Measurements from ENCODE around the gene TSPAN9. TPM values are rescaled to one million over a fixed set of nuclear protein-coding genes. Genes with fewer than 3 reads are reported as not detected.

TSPAN9 gene
- total and polyA plus RNA-seq, 2 donors = 33.3 to 50.4 TPM

- Histone ChIP-seq H3K4me1 (ENCODE audit: insufficient read depth) (peaks cover 2% of the 10 kb centered on the region), H3K36me3 (ENCODE audit: insufficient read depth) (no peaks in the 10 kb centered on the region), H3K4me3 (ENCODE audit: low read depth, low read length) (no peak overlapping the region), H3K27ac (ENCODE audit: low read depth) (no peak overlapping the region)
- no peak for DNase-seq (ENCODE audit: extremely low spot score)
- 82% methylated on average over 7 of the region's 7 CpGs for WGBS
Observed at GRCh38 chr12:3106579-3106978, 29.4 kb downstream of the TSPAN9 start.

- H3K36me3 ChIP-seq (ENCODE audit: insufficient read depth) = no peaks in the 10 kb centered on the region
- no peak for DNase-seq (ENCODE audit: extremely low spot score)
- peaks cover 2% of the 10 kb centered on the region for H3K4me1 ChIP-seq (ENCODE audit: insufficient read depth)
- H3K4me3 ChIP-seq (ENCODE audit: low read depth, low read length) = no peak overlapping the region
- 74% methylated on average over 14 of the region's 14 CpGs for WGBS
- H3K27ac ChIP-seq (ENCODE audit: low read depth) = no peak overlapping the region
Observed at GRCh38 chr12:3107071-3107583, 29.9 kb downstream of the TSPAN9 start.

- Histone ChIP-seq H3K4me1 (ENCODE audit: insufficient read depth) (peaks cover 2% of the 10 kb centered on the region), H3K4me3 (ENCODE audit: low read depth, low read length) (no peak overlapping the region), H3K36me3 (ENCODE audit: insufficient read depth) (no peaks in the 10 kb centered on the region), H3K27ac (ENCODE audit: low read depth) (no peak overlapping the region)
- no peak for DNase-seq (ENCODE audit: extremely low spot score)
- 95% methylated on average over 3 of the region's 3 CpGs for WGBS
Observed at GRCh38 chr12:3107954-3108353, 30.8 kb downstream of the TSPAN9 start.

DNA sequence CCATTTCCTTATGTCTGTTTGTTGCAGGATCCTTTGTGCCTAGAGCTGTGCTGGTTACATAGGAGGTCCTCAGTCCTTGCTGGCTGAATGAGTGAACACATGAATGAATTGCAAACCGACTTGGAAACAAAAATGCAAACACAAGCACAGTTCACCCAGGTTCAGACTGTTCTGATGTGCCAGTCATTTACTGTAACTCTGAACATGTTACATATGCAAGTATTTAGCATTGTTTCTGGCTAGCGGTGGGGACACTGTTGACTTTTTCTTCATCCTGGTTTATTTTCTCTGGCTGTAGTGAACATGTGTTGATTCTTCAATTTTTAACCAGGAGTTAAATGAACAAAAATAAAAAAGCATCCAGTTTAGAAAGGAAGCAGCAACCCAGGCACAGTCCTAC lies 33.4 kb downstream of the TSPAN9 start:
- no peak overlapping the region for H3K27ac ChIP-seq (ENCODE audit: low read depth)
- H3K36me3 ChIP-seq (ENCODE audit: insufficient read depth) = no peaks in the 10 kb centered on the region
- DNase-seq (ENCODE audit: extremely low spot score) = no peak
- WGBS = 58% methylated on average over 2 of the region's 2 CpGs
- no peak overlapping the region for H3K4me3 ChIP-seq (ENCODE audit: low read depth, low read length)
- H3K4me1 ChIP-seq (ENCODE audit: insufficient read depth) = peaks cover 2% of the 10 kb centered on the region

- Histone ChIP-seq H3K4me1 (ENCODE audit: insufficient read depth) (peaks cover 2% of the 10 kb centered on the region), H3K36me3 (ENCODE audit: insufficient read depth) (no peaks in the 10 kb centered on the region), H3K27ac (ENCODE audit: low read depth) (no peak overlapping the region), H3K4me3 (ENCODE audit: low read depth, low read length) (no peak overlapping the region)
- no peak for DNase-seq (ENCODE audit: extremely low spot score)
- WGBS = 81% methylated on average over 8 of the region's 8 CpGs
Observed at GRCh38 chr12:3113671-3114325, 36.6 kb downstream of the TSPAN9 start.

DNA sequence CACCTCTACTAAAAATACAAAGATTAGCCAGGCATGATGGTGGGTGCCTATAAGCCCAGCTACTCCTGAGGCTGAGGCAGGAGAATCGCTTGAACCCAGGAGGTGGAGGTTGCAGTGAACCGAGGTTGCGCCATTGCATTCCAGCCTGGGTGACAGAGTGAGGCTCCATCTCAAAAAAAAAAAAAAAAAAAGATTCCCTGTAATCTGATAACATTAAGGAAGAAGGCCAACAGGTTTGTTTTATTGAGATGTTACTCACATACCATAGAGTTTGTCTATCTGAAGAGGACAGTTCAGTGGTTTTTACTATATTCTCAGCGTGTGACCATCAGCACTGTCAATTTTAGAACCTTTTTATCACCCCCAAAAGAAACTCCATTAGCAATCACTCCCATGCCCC lies 37.5 kb downstream of the TSPAN9 start:
- no peak for DNase-seq (ENCODE audit: extremely low spot score)
- Histone ChIP-seq H3K4me3 (ENCODE audit: low read depth, low read length) (no peak overlapping the region), H3K27ac (ENCODE audit: low read depth) (no peak overlapping the region), H3K4me1 (ENCODE audit: insufficient read depth) (peaks cover 2% of the 10 kb centered on the region), H3K36me3 (ENCODE audit: insufficient read depth) (no peaks in the 10 kb centered on the region)
- 97% methylated on average over 4 of the region's 4 CpGs for WGBS

DNA sequence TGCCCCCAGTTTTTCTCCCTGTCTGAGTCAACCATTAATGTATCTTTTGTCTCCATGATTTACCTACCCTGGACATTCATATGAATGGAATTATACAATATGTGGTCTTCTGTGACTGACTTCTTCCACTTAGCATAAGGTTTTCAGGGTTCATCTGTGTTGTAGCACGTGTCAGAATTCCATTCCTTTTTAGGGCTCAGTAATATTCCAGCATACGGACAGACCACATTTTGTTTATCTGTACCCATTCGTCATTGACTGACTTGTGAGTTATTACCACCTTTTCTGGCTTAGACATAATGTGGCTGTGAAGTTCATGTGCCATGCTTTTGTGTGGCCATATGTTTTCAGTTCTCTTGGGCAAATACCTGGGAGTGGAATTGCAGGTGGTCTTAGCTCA lies 37.9 kb downstream of the TSPAN9 start:
- 96% methylated on average over 3 of the region's 3 CpGs for WGBS
- peaks cover 2% of the 10 kb centered on the region for H3K4me1 ChIP-seq (ENCODE audit: insufficient read depth)

GRCh38 chr12:3116106-3116844 lies 39.1 kb downstream of the TSPAN9 start:
- no peak overlapping the region for H3K4me3 ChIP-seq (ENCODE audit: low read depth, low read length)
- no peaks in the 10 kb centered on the region for H3K4me1 ChIP-seq (ENCODE audit: insufficient read depth)
- peak overlapping the region; percentile 40 for H3K27ac ChIP-seq (ENCODE audit: low read depth)
- H3K36me3 ChIP-seq (ENCODE audit: insufficient read depth) = no peaks in the 10 kb centered on the region
- DNase-seq (ENCODE audit: extremely low spot score) = no peak
- WGBS = 78% methylated on average over 19 of the region's 19 CpGs

More for the DNA sequence above, 37.9 kb downstream of the TSPAN9 start:
- no peak for DNase-seq (ENCODE audit: extremely low spot score)
- no peaks in the 10 kb centered on the region for H3K36me3 ChIP-seq (ENCODE audit: insufficient read depth)
- H3K4me3 ChIP-seq (ENCODE audit: low read depth, low read length) = no peak overlapping the region
- no peak overlapping the region for H3K27ac ChIP-seq (ENCODE audit: low read depth)

DNA sequence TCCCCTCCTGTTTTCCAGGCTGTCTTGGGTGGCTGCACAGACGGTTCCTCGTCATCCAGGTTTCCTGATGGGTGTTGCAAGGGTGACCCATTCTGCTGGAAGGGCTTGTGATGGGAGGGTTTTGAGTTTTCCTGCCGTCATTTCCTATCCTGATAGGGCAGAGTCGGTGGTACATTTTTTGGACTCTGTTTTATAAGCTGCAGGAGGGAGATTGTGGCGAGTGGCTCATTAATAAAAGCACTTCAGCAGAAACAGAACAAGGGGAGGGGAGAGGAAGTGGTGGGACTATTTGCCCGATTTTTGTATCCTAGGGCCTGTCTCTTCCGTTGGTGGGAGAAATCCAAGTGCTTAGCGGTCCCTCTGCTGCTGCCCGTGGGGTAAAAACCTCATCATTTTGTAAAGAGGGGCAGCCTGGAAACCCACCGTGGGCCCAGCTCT lies 40.0 kb downstream of the TSPAN9 start:
- H3K4me3 ChIP-seq (ENCODE audit: low read depth, low read length) = no peak overlapping the region
- no peak for DNase-seq (ENCODE audit: extremely low spot score)
- no peaks in the 10 kb centered on the region for H3K4me1 ChIP-seq (ENCODE audit: insufficient read depth)
- no peaks in the 10 kb centered on the region for H3K36me3 ChIP-seq (ENCODE audit: insufficient read depth)
- 60% methylated on average over 10 of the region's 10 CpGs for WGBS
- no peak overlapping the region for H3K27ac ChIP-seq (ENCODE audit: low read depth)

DNA sequence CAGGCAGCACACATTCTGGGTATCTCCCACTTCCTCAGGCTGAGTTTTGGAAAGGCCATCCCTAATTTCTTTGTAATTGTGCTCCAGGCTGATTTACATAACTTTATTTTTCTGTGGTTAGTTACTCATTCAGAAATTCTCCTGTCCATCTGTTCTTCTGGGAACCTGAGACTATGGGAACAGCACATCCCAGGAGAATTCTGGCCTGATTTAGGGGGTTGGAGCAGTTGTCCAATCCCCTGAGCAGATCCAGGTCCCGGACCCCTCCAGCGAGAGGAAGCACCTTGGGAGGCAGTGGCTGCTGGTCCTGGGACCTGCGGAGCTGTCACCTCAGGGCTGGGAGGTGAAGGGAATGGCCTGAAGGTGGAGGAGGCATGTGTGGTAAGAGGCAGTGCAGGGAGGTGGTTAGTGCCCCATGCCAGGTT lies 40.4 kb downstream of the TSPAN9 start:
- WGBS = 80% methylated on average over 3 of the region's 3 CpGs
- no peak overlapping the region for H3K4me3 ChIP-seq (ENCODE audit: low read depth, low read length)
- H3K36me3 ChIP-seq (ENCODE audit: insufficient read depth) = no peaks in the 10 kb centered on the region
- no peaks in the 10 kb centered on the region for H3K4me1 ChIP-seq (ENCODE audit: insufficient read depth)
- no peak overlapping the region for H3K27ac ChIP-seq (ENCODE audit: low read depth)
- DNase-seq (ENCODE audit: extremely low spot score) = no peak

GRCh38 chr12:3119192-3119755 lies 42.1 kb downstream of the TSPAN9 start:
- Histone ChIP-seq H3K4me1 (ENCODE audit: insufficient read depth) (no peaks in the 10 kb centered on the region), H3K27ac (ENCODE audit: low read depth) (no peak overlapping the region), H3K4me3 (ENCODE audit: low read depth, low read length) (no peak overlapping the region), H3K36me3 (ENCODE audit: insufficient read depth) (no peaks in the 10 kb centered on the region)
- DNase-seq (ENCODE audit: extremely low spot score) = no peak
- 72% methylated on average over 9 of the region's 9 CpGs for WGBS

GRCh38 chr12:3119756-3120601 lies 42.8 kb downstream of the TSPAN9 start:
- Histone ChIP-seq H3K4me1 (ENCODE audit: insufficient read depth) (no peaks in the 10 kb centered on the region), H3K27ac (ENCODE audit: low read depth) (no peak overlapping the region), H3K4me3 (ENCODE audit: low read depth, low read length) (no peak overlapping the region), H3K36me3 (ENCODE audit: insufficient read depth) (no peaks in the 10 kb centered on the region)
- WGBS = 79% methylated on average over 17 of the region's 17 CpGs
- DNase-seq (ENCODE audit: extremely low spot score) = no peak

GRCh38 chr12:3120701-3121100 lies 43.5 kb downstream of the TSPAN9 start:
- no peaks in the 10 kb centered on the region for H3K36me3 ChIP-seq (ENCODE audit: insufficient read depth)
- DNase-seq (ENCODE audit: extremely low spot score) = no peak
- H3K27ac ChIP-seq (ENCODE audit: low read depth) = no peak overlapping the region
- no peak overlapping the region for H3K4me3 ChIP-seq (ENCODE audit: low read depth, low read length)
- WGBS = 95% methylated on average over 5 of the region's 5 CpGs
- no peaks in the 10 kb centered on the region for H3K4me1 ChIP-seq (ENCODE audit: insufficient read depth)

Measured in urinary bladder (tissue), 4 donors.